ENCODE results near the gene POU2AF3.

The POU2AF3 gene

GRCh38 chr11:111352935-111353710 is 54.8 kb downstream of the POU2AF3 start:
- no peak for DNase-seq (ENCODE audit: low read depth in 2 of 2)

GRCh38 chr11:111353776-111354600 is 55.6 kb downstream of the POU2AF3 start:
- no peak for DNase-seq (ENCODE audit: low read depth in 2 of 2)

- no peak for DNase-seq (ENCODE audit: low read depth in 2 of 2)
Measured at GRCh38 chr11:111354601-111354891, 56.2 kb downstream of the POU2AF3 start.

- DNase-seq (ENCODE audit: low read depth in 2 of 2): no peak
Measured at GRCh38 chr11:111355101-111355500, 56.8 kb downstream of the POU2AF3 start.

- no peak for DNase-seq (ENCODE audit: low read depth in 2 of 2)
Measured at GRCh38 chr11:111355956-111356659, 57.8 kb downstream of the POU2AF3 start.

GRCh38 chr11:111356660-111357048 is 58.3 kb downstream of the POU2AF3 start:
- DNase-seq (ENCODE audit: low read depth in 2 of 2): no peak

GRCh38 chr11:111357150-111358037 is 59.0 kb downstream of the POU2AF3 start:
- DNase-seq (ENCODE audit: low read depth in 2 of 2): no peak
